ENCODE results near the gene LYPD1.

DNA sequence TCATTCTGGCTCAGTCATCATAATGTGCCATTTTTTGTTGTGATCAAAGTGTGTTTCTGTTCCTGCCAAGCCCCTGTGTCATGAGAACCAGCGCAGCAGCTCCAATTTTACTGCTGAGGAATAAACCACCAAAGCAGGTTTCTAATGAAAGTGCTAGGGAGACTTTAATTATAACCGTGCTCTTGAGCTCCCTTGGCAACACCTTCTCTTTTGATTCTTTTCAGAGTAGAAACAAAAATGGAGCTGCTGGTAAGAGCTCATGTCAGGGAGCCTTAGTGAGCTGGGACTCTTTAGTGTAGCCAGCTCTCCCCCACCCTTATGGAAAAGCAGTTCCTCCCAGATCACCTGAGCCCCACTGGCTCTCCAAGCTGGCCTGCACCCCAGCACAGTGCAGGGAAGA, 74.3 kb downstream of the LYPD1 start:
- TF ChIP-seq, protein P1, sequence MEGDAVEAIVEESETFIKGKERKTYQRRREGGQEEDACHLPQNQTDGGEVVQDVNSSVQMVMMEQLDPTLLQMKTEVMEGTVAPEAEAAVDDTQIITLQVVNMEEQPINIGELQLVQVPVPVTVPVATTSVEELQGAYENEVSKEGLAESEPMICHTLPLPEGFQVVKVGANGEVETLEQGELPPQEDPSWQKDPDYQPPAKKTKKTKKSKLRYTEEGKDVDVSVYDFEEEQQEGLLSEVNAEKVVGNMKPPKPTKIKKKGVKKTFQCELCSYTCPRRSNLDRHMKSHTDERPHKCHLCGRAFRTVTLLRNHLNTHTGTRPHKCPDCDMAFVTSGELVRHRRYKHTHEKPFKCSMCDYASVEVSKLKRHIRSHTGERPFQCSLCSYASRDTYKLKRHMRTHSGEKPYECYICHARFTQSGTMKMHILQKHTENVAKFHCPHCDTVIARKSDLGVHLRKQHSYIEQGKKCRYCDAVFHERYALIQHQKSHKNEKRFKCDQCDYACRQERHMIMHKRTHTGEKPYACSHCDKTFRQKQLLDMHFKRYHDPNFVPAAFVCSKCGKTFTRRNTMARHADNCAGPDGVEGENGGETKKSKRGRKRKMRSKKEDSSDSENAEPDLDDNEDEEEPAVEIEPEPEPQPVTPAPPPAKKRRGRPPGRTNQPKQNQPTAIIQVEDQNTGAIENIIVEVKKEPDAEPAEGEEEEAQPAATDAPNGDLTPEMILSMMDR (IDR thresholded peaks at IDR 0.05), result no peak
- no peak for TF ChIP-seq RAD21 (IDR thresholded peaks at IDR 0.05; ENCODE audit: low read length)
- TF ChIP-seq EP300 (IDR thresholded peaks at IDR 0.05; ENCODE audit: borderline replicate concordance in 1 of 2, low read depth in 1 of 2, low read length in 1 of 2), result no peak
- TF ChIP-seq RFX5 (IDR thresholded peaks at IDR 0.05; ENCODE audit: low read length), result no peak
- TF ChIP-seq MXI1 (IDR thresholded peaks at IDR 0.05; ENCODE audit: low read depth, low read length), result no peak
